Keratinocyte (primary cell): Measurements from ENCODE around the gene APP. TPM values are rescaled to one million over a fixed set of nuclear protein-coding genes. Genes with fewer than 3 reads are reported as not detected.

Experiments
- DNase-seq: peaks from one replicate; pipeline ENCODE4 v3.0.0-alpha.2; 2011; ENCODE audit warnings: low read depth, missing footprints, low spot score
- FAIRE-seq: peaks from 2 replicates; lab custom pipeline; 2011; peaks lifted over from hg19 to GRCh38; lab: Jason Lieb, UNC
- H2AFZ ChIP-seq: 2 replicates; pipeline ENCODE4 v1.6.0; 2012; ENCODE audit warnings: low read length, control low read depth, inconsistent platforms; ENCODE audit not compliant: control insufficient read depth
- H3K27ac ChIP-seq: 2 replicates; pipeline ENCODE4 v1.5.1; 2011; ENCODE audit warnings: low read length; ENCODE audit not compliant: control insufficient read depth, insufficient read depth
- H3K27me3 ChIP-seq: 3 replicates; pipeline ENCODE4 v1.6.0; 2011; ENCODE audit warnings: low read length; ENCODE audit not compliant: control insufficient read depth, insufficient read depth; ENCODE audit errors: extremely low read depth
- H3K36me3 ChIP-seq, 2 experiments: 2 replicates in 1 of 2; 3 replicates in 1 of 2; pipeline ENCODE4 v1.5.1; 2011; ENCODE audit warnings: low read length in 2 of 2, mild to moderate bottlenecking in 1 of 2; ENCODE audit not compliant: control insufficient read depth in 2 of 2, insufficient read depth in 2 of 2; ENCODE audit errors: extremely low read depth in 1 of 2
- H3K4me1 ChIP-seq: 3 replicates; pipeline ENCODE4 v1.5.1; 2011; ENCODE audit warnings: low read length; ENCODE audit not compliant: control insufficient read depth, insufficient read depth; ENCODE audit errors: extremely low read depth
- H3K4me2 ChIP-seq: 3 replicates; pipeline ENCODE4 v1.6.0; 2011; ENCODE audit warnings: low read depth, low read length; ENCODE audit not compliant: control insufficient read depth, insufficient read depth; ENCODE audit errors: extremely low read depth
- H3K4me3 ChIP-seq, 3 experiments: fragments of 200-600 bp in 1 of 3; sonication (generic) in 1 of 3; 2 replicates in 2 of 3; 3 replicates in 1 of 3; pipeline ENCODE4 v1.5.1; 2011 to 2016; ENCODE audit warnings: low read length in 3 of 3, mild to moderate bottlenecking in 3 of 3, control low read depth in 2 of 3, inconsistent platforms in 1 of 3, low read depth in 1 of 3, mixed read lengths in 1 of 3, mixed run types in 1 of 3, moderate library complexity in 1 of 3; ENCODE audit not compliant: control insufficient read depth in 2 of 3, insufficient read depth in 2 of 3; ENCODE audit errors: extremely low read depth in 1 of 3
- H3K79me2 ChIP-seq: 2 replicates; pipeline ENCODE4 v1.6.0; 2012; ENCODE audit warnings: low read length; ENCODE audit not compliant: control insufficient read depth, insufficient read depth
- H3K9ac ChIP-seq: 3 replicates; pipeline ENCODE4 v1.6.0; 2011; ENCODE audit warnings: low read length; ENCODE audit not compliant: control insufficient read depth, insufficient read depth; ENCODE audit errors: extremely low read depth
- H3K9me1 ChIP-seq: 3 replicates; pipeline ENCODE4 v1.6.0; 2011; ENCODE audit warnings: low read length; ENCODE audit not compliant: control insufficient read depth, insufficient read depth; ENCODE audit errors: extremely low read depth
- H3K9me3 ChIP-seq: 2 replicates; pipeline ENCODE4 v1.5.1; 2012; ENCODE audit warnings: low read depth, low read length; ENCODE audit not compliant: control insufficient read depth
- H4K20me1 ChIP-seq: 3 replicates; pipeline ENCODE4 v1.6.0; 2011; ENCODE audit warnings: low read length; ENCODE audit not compliant: control insufficient read depth, insufficient read depth; ENCODE audit errors: extremely low read depth
- EZH2 ChIP-seq: IDR thresholded peaks from one replicate; pipeline ENCODE4 v1.6.1; 2012; ENCODE audit warnings: inconsistent platforms, mild to moderate bottlenecking, low read length, moderate library complexity
- dilution Hi-C: fragments of 300-500 bp; cut with MboI; formaldehyde crosslinking; loops from one replicate; pipeline ENCODE4 v1.7.0; 2020; ENCODE audit warnings: low sequenced_read_pairs; ENCODE audit not compliant: extremely low pct_ligation_motif_present
- polyA plus RNA-seq, 5 experiments: library from polyadenylated mRNA; depleted of rRNA in 3 of 5; stranded (reverse) in 3 of 5; stranded (forward) in 1 of 5; unstranded in 1 of 5; fragments of >200 nt; gene quantifications; 1 replicate in 1 of 5; 2 replicates in 3 of 5; 3 replicates in 1 of 5; pipeline versions ENCODE4 v1.2.1 to v1.2.3, GENCODE V29; 2011 to 2012; ENCODE audit warnings: missing spikeins in 2 of 5, low read depth in 1 of 5, low replicate concordance in 1 of 5
- TF ChIP-seq, protein P1 (sequence below), 3 experiments: IDR thresholded peaks in 1 of 3; conservative IDR thresholded peaks in 1 of 3; optimal IDR thresholded peaks in 1 of 3; 2 replicates in 2 of 3; 3 replicates in 1 of 3; pipeline versions ENCODE3 to v1.5.1; 2011; ENCODE audit warnings: low read length in 3 of 3, mild to moderate bottlenecking in 3 of 3, moderate library complexity in 2 of 3, control low read depth in 1 of 3, inconsistent platforms in 1 of 3; ENCODE audit not compliant: insufficient read depth in 2 of 3; ENCODE audit errors: extremely low read depth in 1 of 3

Gene APP
- polyA plus RNA-seq, 1 donor (not counting 4 experiments of a cell fraction or from before 2014, with no cell fraction given) = 1,015 TPM

DNA sequence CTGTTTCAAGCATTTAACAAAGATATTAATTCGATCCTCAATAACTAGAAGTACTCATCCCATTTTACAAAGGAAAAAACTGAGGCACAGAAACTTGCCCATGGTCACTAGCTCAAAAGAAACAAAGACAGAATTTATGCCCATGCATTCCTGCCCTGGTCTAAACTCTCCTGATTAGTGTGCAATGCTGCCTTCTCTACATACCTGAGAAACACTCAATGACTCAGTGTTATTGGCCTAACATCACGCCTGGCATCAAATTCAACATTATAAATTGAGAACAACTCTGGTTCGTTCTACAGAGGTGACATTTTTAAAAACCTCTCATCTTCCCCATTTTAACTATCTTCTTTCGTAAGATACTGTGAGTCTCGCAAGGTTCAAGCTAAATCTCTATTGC, 5.2 kb downstream of the APP start:
- no peaks in the 10 kb centered on the region for H3K27me3 ChIP-seq
- H3K36me3 ChIP-seq = peaks cover 6 to 8% of the 10 kb centered on the region in 2 experiments
- peaks cover 37% of the 10 kb centered on the region for H3K4me1 ChIP-seq
- H4K20me1 ChIP-seq = peaks cover 27% of the 10 kb centered on the region
- H3K4me3 ChIP-seq = no peak overlapping the region
- no peak overlapping the region for H2AFZ ChIP-seq
- dilution Hi-C loops = loop anchor here (25.0 kb wide), 1 partner anchor 222 kb away; no protein-coding TSS in a partner anchor
- peak overlapping the region; percentile 45 for H3K4me2 ChIP-seq
- peak overlapping the region; percentile 37 for H3K27ac ChIP-seq
- DNase-seq (no peak), FAIRE-seq (peak; percentile 78)
- no peaks in the 10 kb centered on the region for H3K9me3 ChIP-seq
- TF ChIP-seq, protein P1, sequence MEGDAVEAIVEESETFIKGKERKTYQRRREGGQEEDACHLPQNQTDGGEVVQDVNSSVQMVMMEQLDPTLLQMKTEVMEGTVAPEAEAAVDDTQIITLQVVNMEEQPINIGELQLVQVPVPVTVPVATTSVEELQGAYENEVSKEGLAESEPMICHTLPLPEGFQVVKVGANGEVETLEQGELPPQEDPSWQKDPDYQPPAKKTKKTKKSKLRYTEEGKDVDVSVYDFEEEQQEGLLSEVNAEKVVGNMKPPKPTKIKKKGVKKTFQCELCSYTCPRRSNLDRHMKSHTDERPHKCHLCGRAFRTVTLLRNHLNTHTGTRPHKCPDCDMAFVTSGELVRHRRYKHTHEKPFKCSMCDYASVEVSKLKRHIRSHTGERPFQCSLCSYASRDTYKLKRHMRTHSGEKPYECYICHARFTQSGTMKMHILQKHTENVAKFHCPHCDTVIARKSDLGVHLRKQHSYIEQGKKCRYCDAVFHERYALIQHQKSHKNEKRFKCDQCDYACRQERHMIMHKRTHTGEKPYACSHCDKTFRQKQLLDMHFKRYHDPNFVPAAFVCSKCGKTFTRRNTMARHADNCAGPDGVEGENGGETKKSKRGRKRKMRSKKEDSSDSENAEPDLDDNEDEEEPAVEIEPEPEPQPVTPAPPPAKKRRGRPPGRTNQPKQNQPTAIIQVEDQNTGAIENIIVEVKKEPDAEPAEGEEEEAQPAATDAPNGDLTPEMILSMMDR (optimal IDR thresholded peaks at IDR 0.05 in 1 of 3, IDR thresholded peaks at IDR 0.05 in 1 of 3, conservative IDR thresholded peaks at IDR 0.05 in 1 of 3; ENCODE audit: extremely low read depth in 1 of 3, insufficient read depth in 2 of 3, low read length in 3 of 3) = no peak
- TF ChIP-seq EZH2 = no peak
- no peak overlapping the region for H3K9ac ChIP-seq
- peaks cover 100% of the 10 kb centered on the region for H3K79me2 ChIP-seq
- H3K9me1 ChIP-seq = no peaks in the 10 kb centered on the region

DNA sequence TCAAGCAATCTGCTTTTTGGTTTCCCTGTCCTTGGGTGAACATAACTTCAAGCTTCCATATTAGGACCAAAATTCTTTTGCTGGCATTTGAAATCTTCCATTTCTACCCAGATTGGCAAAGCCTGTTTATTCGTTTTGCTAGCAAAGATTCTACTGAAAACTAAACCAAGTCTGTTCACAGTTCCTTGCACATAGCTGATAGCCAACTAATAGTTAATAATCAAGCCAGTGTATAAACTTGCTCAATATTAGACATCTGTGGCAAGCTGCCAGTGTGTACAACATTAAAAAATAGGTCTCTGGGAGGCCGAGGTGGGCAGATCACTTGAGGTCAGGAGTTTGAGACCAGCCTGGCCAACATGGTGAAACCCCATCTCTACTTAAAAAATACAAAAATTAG, 6.3 kb downstream of the APP start:
- peaks cover 6 to 8% of the 10 kb centered on the region in 2 experiments for H3K36me3 ChIP-seq
- peaks cover 44% of the 10 kb centered on the region for H3K4me1 ChIP-seq
- TF ChIP-seq, protein P1 (optimal IDR thresholded peaks at IDR 0.05 in 1 of 3, IDR thresholded peaks at IDR 0.05 in 1 of 3, conservative IDR thresholded peaks at IDR 0.05 in 1 of 3; ENCODE audit: extremely low read depth in 1 of 3, insufficient read depth in 2 of 3, low read length in 3 of 3) = no peak
- TF ChIP-seq EZH2 = no peak
- no peak overlapping the region for H3K4me2 ChIP-seq
- no peaks in the 10 kb centered on the region for H3K9me3 ChIP-seq
- FAIRE-seq = no peak
- H2AFZ ChIP-seq = no peak overlapping the region
- no peak overlapping the region for H3K9ac ChIP-seq
- H3K79me2 ChIP-seq = peaks cover 100% of the 10 kb centered on the region
- H3K4me3 ChIP-seq = no peak overlapping the region
- no peaks in the 10 kb centered on the region for H3K27me3 ChIP-seq
- DNase-seq = no peak
- H3K9me1 ChIP-seq = no peaks in the 10 kb centered on the region
- no peak overlapping the region for H3K27ac ChIP-seq
- dilution Hi-C loops = loop anchor here (25.0 kb wide), 1 partner anchor 223 kb away; no protein-coding TSS in a partner anchor
- H4K20me1 ChIP-seq = peaks cover 32% of the 10 kb centered on the region
